SK-N-SH treated with all-trans-retinoic acid at 6 μM for 48 hours (cell line): Measurements from ENCODE around the gene RERE.

Experiments used
- ATAC-seq: fragments of 200-7000 bp; cut with Tn5 transposase; 3 replicates; pipeline ENCODE4 v1.9.1; 2020; ENCODE audit warnings: mild to moderate bottlenecking, moderate library complexity
- ARNTL ChIP-seq: fragments of 450-650 bp; formaldehyde crosslinking; IDR thresholded peaks from 2 replicates; pipeline ENCODE4 v1.5.0; 2020; ENCODE audit warnings: low read depth, mild to moderate bottlenecking, moderate library complexity, borderline replicate concordance
- BACH2 ChIP-seq: fragments of 250-450 bp; sonication (Bioruptor Pico); IDR thresholded peaks from 2 replicates; pipeline ENCODE4 v1.9.0; 2021; ENCODE audit warnings: mild to moderate bottlenecking, borderline replicate concordance
- CSDC2 ChIP-seq: fragments of 250-450 bp; sonication (Bioruptor Pico); IDR thresholded peaks from 2 replicates; pipeline ENCODE4 v1.5.0; 2020; ENCODE audit warnings: mild to moderate bottlenecking, moderate library complexity
- ESRRG ChIP-seq: fragments of 250-450 bp; sonication (Bioruptor Pico); IDR thresholded peaks from 2 replicates; pipeline ENCODE4 v1.6.1; 2021; ENCODE audit warnings: mild to moderate bottlenecking
- GLIS3 ChIP-seq: fragments of 250-450 bp; sonication (Bioruptor Pico); IDR thresholded peaks from 2 replicates; pipeline ENCODE4 v1.5.0; 2020; ENCODE audit warnings: mild to moderate bottlenecking, moderate library complexity
- ISL1 ChIP-seq: fragments of 250-450 bp; sonication (Bioruptor Pico); IDR thresholded peaks from 2 replicates; pipeline ENCODE4 v2.1.2; 2022; ENCODE audit warnings: mild to moderate bottlenecking, moderate library complexity
- OSR1 ChIP-seq: fragments of 250-450 bp; sonication (Bioruptor Pico); IDR thresholded peaks from 2 replicates; pipeline ENCODE4 v1.8.0; 2022; ENCODE audit warnings: moderate library complexity, mild to moderate bottlenecking, inconsistent platforms
- PPARA ChIP-seq: fragments of 250-450 bp; sonication (Bioruptor Pico); IDR thresholded peaks from 2 replicates; pipeline ENCODE4 v1.5.0; 2020; ENCODE audit warnings: mild to moderate bottlenecking, borderline replicate concordance
- RARB ChIP-seq: fragments of 250-450 bp; sonication (Bioruptor Pico); IDR thresholded peaks from 2 replicates; pipeline ENCODE4 v1.8.0; 2021; ENCODE audit warnings: mild to moderate bottlenecking, moderate library complexity
- SNAI2 ChIP-seq: fragments of 250-450 bp; sonication (Bioruptor Pico); IDR thresholded peaks from 2 replicates; pipeline ENCODE4 v1.5.0; 2020; ENCODE audit warnings: mild to moderate bottlenecking, moderate library complexity
- TCF4 ChIP-seq: fragments of 250-450 bp; sonication (Bioruptor Pico); IDR thresholded peaks from 2 replicates; pipeline ENCODE4 v1.8.0; 2021; ENCODE audit warnings: mild to moderate bottlenecking, moderate library complexity, borderline replicate concordance
- TOX ChIP-seq: fragments of 250-450 bp; sonication (Bioruptor Pico); IDR thresholded peaks from 2 replicates; pipeline ENCODE4 v1.8.0; 2021; ENCODE audit warnings: mild to moderate bottlenecking, moderate library complexity, borderline replicate concordance
- ZC3H10 ChIP-seq: fragments of 250-450 bp; sonication (Bioruptor Pico); IDR thresholded peaks from 2 replicates; pipeline ENCODE4 v1.5.1; 2021; ENCODE audit warnings: mild to moderate bottlenecking, moderate library complexity
- ZFP30 ChIP-seq: fragments of 450-650 bp; formaldehyde crosslinking; IDR thresholded peaks from 2 replicates; pipeline ENCODE4 v1.5.0; 2022; ENCODE audit warnings: mild to moderate bottlenecking, moderate library complexity
- ZNF565 ChIP-seq: fragments of 450-650 bp; formaldehyde crosslinking; conservative IDR thresholded peaks from 2 replicates; pipeline ENCODE4 v1.5.0; 2020; ENCODE audit warnings: low read depth, mild to moderate bottlenecking, moderate library complexity
- ZNF8 ChIP-seq: fragments of 450-650 bp; formaldehyde crosslinking; IDR thresholded peaks from 2 replicates; pipeline ENCODE4 v1.5.0; 2020; ENCODE audit warnings: mild to moderate bottlenecking, moderate library complexity
- TF ChIP-seq, protein P1 (sequence below): fragments of 250-450 bp; sonication (Bioruptor Pico); IDR thresholded peaks from 2 replicates; pipeline ENCODE4 v1.5.1; 2020; ENCODE audit warnings: low read depth, mild to moderate bottlenecking, moderate library complexity
- TF ChIP-seq, protein P2 (sequence below): fragments of 250-450 bp; sonication (Bioruptor Pico); IDR thresholded peaks from 2 replicates; pipeline ENCODE4 v1.5.1; 2021; ENCODE audit warnings: mild to moderate bottlenecking, moderate library complexity
- TF ChIP-seq, protein P3 (sequence below): fragments of 250-450 bp; sonication (Bioruptor Pico); IDR thresholded peaks from 2 replicates; pipeline ENCODE4 v1.8.0; 2021; ENCODE audit warnings: low read depth, mild to moderate bottlenecking, moderate library complexity, borderline replicate concordance
- TF ChIP-seq, protein P4 (sequence below): fragments of 250-450 bp; sonication (Bioruptor Pico); IDR thresholded peaks from 2 replicates; pipeline ENCODE4 v1.5.0; 2020; ENCODE audit warnings: mild to moderate bottlenecking, moderate library complexity

RERE gene

DNA sequence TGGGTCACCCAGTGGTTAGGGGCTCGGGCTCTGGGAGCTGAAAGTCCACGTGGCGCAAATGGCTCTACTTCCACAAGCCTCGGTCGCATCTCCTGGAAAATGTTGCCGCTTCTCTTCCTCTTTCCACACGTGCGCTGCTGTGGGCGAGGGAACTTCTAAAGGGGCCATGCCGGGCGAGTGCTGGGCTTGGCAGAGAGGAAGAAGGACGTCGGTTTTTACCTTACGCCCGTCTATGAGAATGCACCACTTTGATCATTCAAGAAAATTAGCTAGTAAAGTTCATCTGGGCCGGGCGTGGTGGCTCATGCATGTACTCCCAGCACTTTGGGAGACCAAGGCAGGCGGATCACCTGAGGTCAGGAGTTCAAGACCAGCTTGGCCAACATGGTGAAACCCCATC is 489.2 kb downstream of the RERE start:
- no peak for ATAC-seq
- no peak for TF ChIP-seq ESRRG
- TF ChIP-seq, protein P1, sequence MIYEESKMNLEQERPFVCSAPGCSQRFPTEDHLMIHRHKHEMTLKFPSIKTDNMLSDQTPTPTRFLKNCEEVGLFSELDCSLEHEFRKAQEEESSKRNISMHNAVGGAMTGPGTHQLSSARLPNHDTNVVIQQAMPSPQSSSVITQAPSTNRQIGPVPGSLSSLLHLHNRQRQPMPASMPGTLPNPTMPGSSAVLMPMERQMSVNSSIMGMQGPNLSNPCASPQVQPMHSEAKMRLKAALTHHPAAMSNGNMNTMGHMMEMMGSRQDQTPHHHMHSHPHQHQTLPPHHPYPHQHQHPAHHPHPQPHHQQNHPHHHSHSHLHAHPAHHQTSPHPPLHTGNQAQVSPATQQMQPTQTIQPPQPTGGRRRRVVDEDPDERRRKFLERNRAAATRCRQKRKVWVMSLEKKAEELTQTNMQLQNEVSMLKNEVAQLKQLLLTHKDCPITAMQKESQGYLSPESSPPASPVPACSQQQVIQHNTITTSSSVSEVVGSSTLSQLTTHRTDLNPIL (CRISPR knock-in tag), result no peak
- no peak for TF ChIP-seq ZFP30 (CRISPR knock-in tag)
- no peak for TF ChIP-seq ZNF8
- no peak for TF ChIP-seq TOX (CRISPR knock-in tag)

DNA sequence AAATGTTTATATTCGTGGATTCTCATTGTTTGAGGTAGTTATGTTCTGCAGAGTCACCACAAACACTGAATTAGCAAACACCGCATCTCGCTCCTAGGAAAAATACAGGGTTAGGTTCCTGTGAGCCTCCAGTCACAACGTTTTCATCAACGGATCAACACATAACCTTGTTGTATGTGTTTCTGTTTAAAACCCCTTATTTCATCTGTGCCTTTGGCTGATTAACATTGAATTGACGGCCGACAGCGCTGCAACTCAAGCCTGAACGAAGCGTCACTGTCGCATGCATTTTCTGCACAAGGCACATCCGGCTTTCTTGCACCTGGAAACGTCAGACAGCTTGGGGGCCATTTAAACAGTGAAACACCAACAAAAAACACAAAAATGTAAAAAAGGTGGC is 491.2 kb downstream of the RERE start:
- ATAC-seq, result no peak
- TF ChIP-seq BACH2 (CRISPR knock-in tag) (no peak), TCF4 (CRISPR knock-in tag) (no peak), SNAI2 (CRISPR knock-in tag) (no peak), CSDC2 (CRISPR knock-in tag) (no peak), OSR1 (CRISPR knock-in tag) (no peak), RARB (no peak), ZFP30 (CRISPR knock-in tag) (no peak), ZC3H10 (CRISPR knock-in tag) (no peak), GLIS3 (no peak), TOX (CRISPR knock-in tag) (no peak), ZNF8 (no peak)
- TF ChIP-seq, protein P2, sequence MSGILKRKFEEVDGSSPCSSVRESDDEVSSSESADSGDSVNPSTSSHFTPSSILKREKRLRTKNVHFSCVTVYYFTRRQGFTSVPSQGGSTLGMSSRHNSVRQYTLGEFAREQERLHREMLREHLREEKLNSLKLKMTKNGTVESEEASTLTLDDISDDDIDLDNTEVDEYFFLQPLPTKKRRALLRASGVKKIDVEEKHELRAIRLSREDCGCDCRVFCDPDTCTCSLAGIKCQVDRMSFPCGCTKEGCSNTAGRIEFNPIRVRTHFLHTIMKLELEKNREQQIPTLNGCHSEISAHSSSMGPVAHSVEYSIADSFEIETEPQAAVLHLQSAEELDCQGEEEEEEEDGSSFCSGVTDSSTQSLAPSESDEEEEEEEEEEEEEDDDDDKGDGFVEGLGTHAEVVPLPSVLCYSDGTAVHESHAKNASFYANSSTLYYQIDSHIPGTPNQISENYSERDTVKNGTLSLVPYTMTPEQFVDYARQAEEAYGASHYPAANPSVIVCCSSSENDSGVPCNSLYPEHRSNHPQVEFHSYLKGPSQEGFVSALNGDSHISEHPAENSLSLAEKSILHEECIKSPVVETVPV (CRISPR knock-in tag), result no peak
- TF ChIP-seq, protein P3, sequence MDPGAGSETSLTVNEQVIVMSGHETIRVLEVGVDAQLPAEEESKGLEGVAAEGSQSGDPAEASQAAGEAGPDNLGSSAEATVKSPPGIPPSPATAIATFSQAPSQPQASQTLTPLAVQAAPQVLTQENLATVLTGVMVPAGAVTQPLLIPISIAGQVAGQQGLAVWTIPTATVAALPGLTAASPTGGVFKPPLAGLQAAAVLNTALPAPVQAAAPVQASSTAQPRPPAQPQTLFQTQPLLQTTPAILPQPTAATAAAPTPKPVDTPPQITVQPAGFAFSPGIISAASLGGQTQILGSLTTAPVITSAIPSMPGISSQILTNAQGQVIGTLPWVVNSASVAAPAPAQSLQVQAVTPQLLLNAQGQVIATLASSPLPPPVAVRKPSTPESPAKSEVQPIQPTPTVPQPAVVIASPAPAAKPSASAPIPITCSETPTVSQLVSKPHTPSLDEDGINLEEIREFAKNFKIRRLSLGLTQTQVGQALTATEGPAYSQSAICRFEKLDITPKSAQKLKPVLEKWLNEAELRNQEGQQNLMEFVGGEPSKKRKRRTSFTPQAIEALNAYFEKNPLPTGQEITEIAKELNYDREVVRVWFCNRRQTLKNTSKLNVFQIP (CRISPR knock-in tag), result no peak

DNA sequence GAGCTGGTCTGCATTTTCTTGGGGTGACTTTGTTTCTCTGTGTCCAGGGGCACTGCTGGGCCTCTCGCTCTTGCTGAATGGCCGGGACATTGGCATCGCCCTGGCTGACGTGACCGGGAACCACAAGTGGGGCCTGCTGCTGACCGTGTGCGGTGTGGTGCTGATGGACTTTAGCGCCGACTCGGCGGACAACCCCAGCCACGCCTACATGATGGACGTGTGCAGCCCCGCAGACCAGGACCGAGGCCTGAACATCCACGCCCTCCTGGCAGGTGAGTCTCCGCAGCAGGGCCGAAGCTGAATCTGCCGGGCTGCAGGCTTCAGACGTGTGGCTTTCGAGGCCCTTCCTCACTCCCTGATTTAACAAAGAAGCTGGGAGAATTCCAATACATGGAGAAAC is 491.7 kb downstream of the RERE start:
- TF ChIP-seq, protein P4, sequence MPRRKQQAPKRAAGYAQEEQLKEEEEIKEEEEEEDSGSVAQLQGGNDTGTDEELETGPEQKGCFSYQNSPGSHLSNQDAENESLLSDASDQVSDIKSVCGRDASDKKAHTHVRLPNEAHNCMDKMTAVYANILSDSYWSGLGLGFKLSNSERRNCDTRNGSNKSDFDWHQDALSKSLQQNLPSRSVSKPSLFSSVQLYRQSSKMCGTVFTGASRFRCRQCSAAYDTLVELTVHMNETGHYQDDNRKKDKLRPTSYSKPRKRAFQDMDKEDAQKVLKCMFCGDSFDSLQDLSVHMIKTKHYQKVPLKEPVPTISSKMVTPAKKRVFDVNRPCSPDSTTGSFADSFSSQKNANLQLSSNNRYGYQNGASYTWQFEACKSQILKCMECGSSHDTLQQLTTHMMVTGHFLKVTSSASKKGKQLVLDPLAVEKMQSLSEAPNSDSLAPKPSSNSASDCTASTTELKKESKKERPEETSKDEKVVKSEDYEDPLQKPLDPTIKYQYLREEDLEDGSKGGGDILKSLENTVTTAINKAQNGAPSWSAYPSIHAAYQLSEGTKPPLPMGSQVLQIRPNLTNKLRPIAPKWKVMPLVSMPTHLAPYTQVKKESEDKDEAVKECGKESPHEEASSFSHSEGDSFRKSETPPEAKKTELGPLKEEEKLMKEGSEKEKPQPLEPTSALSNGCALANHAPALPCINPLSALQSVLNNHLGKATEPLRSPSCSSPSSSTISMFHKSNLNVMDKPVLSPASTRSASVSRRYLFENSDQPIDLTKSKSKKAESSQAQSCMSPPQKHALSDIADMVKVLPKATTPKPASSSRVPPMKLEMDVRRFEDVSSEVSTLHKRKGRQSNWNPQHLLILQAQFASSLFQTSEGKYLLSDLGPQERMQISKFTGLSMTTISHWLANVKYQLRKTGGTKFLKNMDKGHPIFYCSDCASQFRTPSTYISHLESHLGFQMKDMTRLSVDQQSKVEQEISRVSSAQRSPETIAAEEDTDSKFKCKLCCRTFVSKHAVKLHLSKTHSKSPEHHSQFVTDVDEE (CRISPR knock-in tag), result no peak
- TF ChIP-seq, protein P2 (CRISPR knock-in tag), result no peak
- TF ChIP-seq ZNF8, result no peak
- TF ChIP-seq TCF4 (CRISPR knock-in tag), result no peak
- no peak for TF ChIP-seq TOX (CRISPR knock-in tag)
- TF ChIP-seq PPARA (CRISPR knock-in tag), result no peak
- TF ChIP-seq CSDC2 (CRISPR knock-in tag), result no peak
- TF ChIP-seq BACH2 (CRISPR knock-in tag), result no peak
- ATAC-seq, result no peak

DNA sequence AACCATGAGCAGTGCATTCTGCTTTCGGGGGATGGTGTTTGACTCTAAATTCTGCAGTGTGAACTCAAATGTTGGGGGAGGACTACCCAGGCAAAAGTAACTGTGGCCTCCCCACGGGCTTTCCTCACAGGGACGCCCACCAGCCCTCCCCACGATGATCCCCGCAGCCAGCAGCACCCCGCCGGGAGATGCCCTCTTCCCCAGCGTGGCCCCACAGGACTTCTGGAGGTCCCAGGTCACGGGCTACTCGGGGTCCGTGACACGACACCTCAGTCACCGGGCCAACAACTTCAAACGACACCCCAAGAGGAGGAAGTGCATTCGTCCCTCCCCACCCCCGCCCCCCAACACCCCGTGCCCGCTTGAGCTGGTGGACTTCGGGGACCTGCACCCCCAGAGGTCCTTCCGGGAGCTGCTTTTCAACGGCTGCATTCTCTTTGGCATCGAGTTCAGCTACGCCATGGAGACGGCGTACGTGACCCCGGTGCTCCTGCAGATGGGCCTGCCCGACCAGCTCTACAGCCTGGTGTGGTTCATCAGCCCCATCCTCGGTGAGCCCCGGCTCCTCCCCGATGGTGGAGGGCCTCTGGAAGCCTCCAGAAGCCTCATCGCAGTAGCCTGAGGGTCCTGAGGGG is 493.1 kb downstream of the RERE start:
- TF ChIP-seq ARNTL, result no peak
- TF ChIP-seq TOX (CRISPR knock-in tag), result no peak
- no peak for TF ChIP-seq PPARA (CRISPR knock-in tag)
- no peak for TF ChIP-seq TCF4 (CRISPR knock-in tag)
- TF ChIP-seq GLIS3, result no peak
- TF ChIP-seq ZC3H10 (CRISPR knock-in tag), result no peak
- no peak for TF ChIP-seq ISL1 (CRISPR knock-in tag)
- TF ChIP-seq ESRRG, result no peak
- TF ChIP-seq, protein P2 (CRISPR knock-in tag), result no peak
- no peak for TF ChIP-seq ZNF565
- no peak for ATAC-seq
